ENCODE results near the gene BTG3. TPM values are rescaled to one million over a fixed set of nuclear protein-coding genes. Genes with fewer than 3 reads are reported as not detected.

BTG3 gene
- total RNA-seq: 10 to 100 TPM; 27.9 to 29.4 TPM

GRCh38 chr21:17612565-17613241 lies at the start of gene BTG3:
TSS of gene BTG3 (minus strand) at chr21:17612901. CDS start at chr21:17609144, 3,757 bp downstream.
- Histone ChIP-seq H3K9me3 (no peaks in the 10 kb centered on the region), H3K4me3 (peak within 1 kb of the TSS; percentile 75 to 97), H3K27me3 (no peaks in the 10 kb centered on the region), H3K4me1 (peaks cover 2 to 6% of the 10 kb centered on the region in 2 donors), H3K36me3 (no peaks in the 10 kb centered on the region), H3K27ac (peak within 1 kb of the TSS; percentile 88 to 92)
- no peak for TF ChIP-seq CTCF (IDR thresholded peaks at IDR 0.05)
- DNase-seq (ENCODE audit: low spot score): peak; percentile 75

GRCh38 chr21:17660862-17661261 lies 48.2 kb upstream of the BTG3 start:
- no peak for DNase-seq (ENCODE audit: low spot score)

GRCh38 chr21:17660452-17660851 lies 47.8 kb upstream of the BTG3 start:
- no peak for TF ChIP-seq CTCF (IDR thresholded peaks at IDR 0.05)
- no peaks in the 10 kb centered on the region for H3K36me3 ChIP-seq

More at GRCh38 chr21:17660862-17661261, 48.2 kb upstream of the BTG3 start:
- H3K9me3 ChIP-seq: no peaks in the 10 kb centered on the region
- no peak overlapping the region for H3K4me3 ChIP-seq
- TF ChIP-seq CTCF (IDR thresholded peaks at IDR 0.05): no peak
- no peaks in the 10 kb centered on the region for H3K4me1 ChIP-seq
- H3K27me3 ChIP-seq: no peaks in the 10 kb centered on the region
- H3K27ac ChIP-seq: no peak overlapping the region
- H3K36me3 ChIP-seq: no peaks in the 10 kb centered on the region

GRCh38 chr21:17658931-17659330 lies 46.2 kb upstream of the BTG3 start:
- DNase-seq (ENCODE audit: low spot score): no peak
- Histone ChIP-seq H3K27ac (no peak overlapping the region), H3K4me3 (no peak overlapping the region), H3K36me3 (no peaks in the 10 kb centered on the region), H3K9me3 (peaks cover 0 to 4% of the 10 kb centered on the region in 2 donors), H3K27me3 (no peaks in the 10 kb centered on the region), H3K4me1 (no peaks in the 10 kb centered on the region)
- TF ChIP-seq CTCF (IDR thresholded peaks at IDR 0.05): no peak

More at GRCh38 chr21:17660452-17660851, 47.8 kb upstream of the BTG3 start:
- H3K4me3 ChIP-seq: no peak overlapping the region
- no peaks in the 10 kb centered on the region for H3K4me1 ChIP-seq
- no peaks in the 10 kb centered on the region for H3K27me3 ChIP-seq
- no peak for DNase-seq (ENCODE audit: low spot score)
- no peak overlapping the region for H3K27ac ChIP-seq
- peaks cover 0 to 3% of the 10 kb centered on the region in 2 donors for H3K9me3 ChIP-seq

GRCh38 chr21:17651526-17651925 lies 38.8 kb upstream of the BTG3 start:
- no peak for DNase-seq (ENCODE audit: low spot score)
- no peak for TF ChIP-seq CTCF (IDR thresholded peaks at IDR 0.05)
- Histone ChIP-seq H3K9me3 (peaks cover 0 to 4% of the 10 kb centered on the region in 2 donors), H3K4me3 (no peak overlapping the region), H3K27ac (no peak overlapping the region), H3K4me1 (no peaks in the 10 kb centered on the region), H3K27me3 (no peaks in the 10 kb centered on the region), H3K36me3 (no peaks in the 10 kb centered on the region)

- TF ChIP-seq CTCF (IDR thresholded peaks at IDR 0.05): no peak
- H3K27ac ChIP-seq: no peak overlapping the region
- H3K4me3 ChIP-seq: no peak overlapping the region
- no peaks in the 10 kb centered on the region for H3K9me3 ChIP-seq
- no peaks in the 10 kb centered on the region for H3K36me3 ChIP-seq
- H3K4me1 ChIP-seq: no peaks in the 10 kb centered on the region
- H3K27me3 ChIP-seq: no peaks in the 10 kb centered on the region
- no peak for DNase-seq (ENCODE audit: low spot score)
These were observed 37.6 kb upstream of the BTG3 start for GRCh38 chr21:17650292-17650691.
